ENCODE data around the gene SRBD1.

SRBD1 gene

GRCh38 chr2:45541450-45541849, 69.6 kb downstream of the SRBD1 start:
- DNase-seq (ENCODE audit: low read depth), result no peak
- TF ChIP-seq CTCF (IDR thresholded peaks at IDR 0.05; ENCODE audit: insufficient read depth, low read depth, low read length, missing control alignments), result no peak
- H3K4me3 ChIP-seq (ENCODE audit: low read depth, low read length), result no peak overlapping the region

DNA sequence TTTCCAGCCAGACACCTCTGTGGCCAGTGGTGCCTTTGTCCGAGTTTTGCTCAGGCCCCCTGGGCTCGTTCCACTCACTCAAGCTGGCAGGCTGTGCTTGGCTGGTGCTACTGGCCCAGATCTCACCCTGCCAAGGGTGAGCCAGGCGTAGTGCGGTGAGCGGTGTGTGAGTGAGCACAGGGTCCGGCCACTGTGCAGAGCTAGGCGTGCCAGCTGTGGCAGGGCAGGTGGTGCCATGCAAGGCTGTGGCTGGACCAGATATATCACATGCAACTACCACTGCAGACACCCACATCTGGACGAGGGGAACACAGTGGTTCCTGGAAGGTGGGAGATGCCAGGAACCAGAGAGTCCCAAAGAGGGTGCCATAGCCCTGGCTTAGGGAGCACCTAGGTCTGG, 70.1 kb downstream of the SRBD1 start:
- no peak for DNase-seq (ENCODE audit: low read depth)
- no peak for TF ChIP-seq CTCF (IDR thresholded peaks at IDR 0.05; ENCODE audit: insufficient read depth, low read depth, low read length, missing control alignments)

DNA sequence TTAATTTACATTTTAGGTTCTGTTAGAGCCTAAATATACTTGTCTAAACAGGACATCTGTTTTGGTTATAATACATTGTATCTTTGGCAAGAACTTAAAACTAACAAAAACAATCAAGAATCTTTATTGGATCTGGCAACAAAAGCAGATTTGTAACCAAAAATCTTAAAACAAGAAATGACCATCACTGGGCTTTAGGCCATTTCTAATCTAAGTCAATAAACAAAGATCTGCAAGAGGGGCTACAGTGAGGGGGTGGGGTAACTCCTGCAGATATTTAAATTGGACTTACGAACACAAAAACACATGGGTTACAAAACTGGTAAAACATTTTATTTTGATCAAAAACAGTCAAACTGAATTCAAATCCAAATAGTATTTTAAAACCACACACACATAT, 77.3 kb downstream of the SRBD1 start:
- no peak for TF ChIP-seq CTCF (IDR thresholded peaks at IDR 0.05; ENCODE audit: insufficient read depth, low read depth, low read length, missing control alignments)
- DNase-seq (ENCODE audit: low read depth), result no peak
- H3K4me3 ChIP-seq (ENCODE audit: low read depth, low read length), result no peak overlapping the region

More for the DNA sequence above, 70.1 kb downstream of the SRBD1 start:
- H3K4me3 ChIP-seq (ENCODE audit: low read depth, low read length), result no peak overlapping the region

DNA sequence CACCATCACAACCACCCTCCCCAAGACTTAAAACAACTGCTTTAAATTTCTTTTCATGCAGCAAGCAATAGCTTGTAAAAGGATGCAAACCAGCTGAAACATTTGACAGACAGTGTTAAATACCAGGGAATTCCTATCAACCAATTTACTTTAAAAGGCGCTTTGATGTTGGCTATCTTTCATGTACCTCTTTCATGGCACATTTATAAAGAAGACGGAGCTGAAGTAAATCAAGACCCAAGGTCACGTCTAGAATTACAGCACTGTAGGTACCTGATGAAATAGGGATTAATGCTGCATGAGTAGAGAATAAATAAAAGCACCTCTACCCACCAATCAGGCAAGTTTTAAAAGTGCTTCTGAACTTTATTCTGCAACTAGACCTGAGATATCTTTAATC, 78.9 kb downstream of the SRBD1 start:
- no peak for TF ChIP-seq CTCF (IDR thresholded peaks at IDR 0.05; ENCODE audit: insufficient read depth, low read depth, low read length, missing control alignments)
- DNase-seq (ENCODE audit: low read depth), result no peak
- no peak overlapping the region for H3K4me3 ChIP-seq (ENCODE audit: low read depth, low read length)

- TF ChIP-seq CTCF (IDR thresholded peaks at IDR 0.05; ENCODE audit: insufficient read depth, low read depth, low read length, missing control alignments), result no peak
- DNase-seq (ENCODE audit: low read depth), result no peak
- H3K4me3 ChIP-seq (ENCODE audit: low read depth, low read length), result no peak overlapping the region
Measured at GRCh38 chr2:45524016-45524415, 87.1 kb downstream of the SRBD1 start.

DNA sequence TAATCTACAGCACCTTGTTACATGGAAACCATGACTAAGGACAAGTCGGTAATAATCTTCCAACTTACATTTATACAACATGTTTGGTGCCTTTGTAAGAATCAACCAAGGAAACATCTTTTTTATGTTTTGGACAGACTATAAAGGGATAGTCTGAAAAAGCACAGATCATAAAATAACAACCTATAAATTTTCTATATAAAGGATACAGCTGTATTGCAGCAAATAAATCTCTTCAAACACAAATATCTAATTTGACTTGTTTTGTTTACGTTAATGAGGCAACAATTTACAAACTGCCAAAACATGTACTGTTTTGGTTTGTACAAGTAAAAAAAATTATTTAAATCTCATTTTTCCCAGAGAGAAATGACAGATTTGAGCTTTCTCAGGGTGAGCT, 92.5 kb downstream of the SRBD1 start:
- no peak for DNase-seq (ENCODE audit: low read depth)
- no peak for TF ChIP-seq CTCF (IDR thresholded peaks at IDR 0.05; ENCODE audit: insufficient read depth, low read depth, low read length, missing control alignments)

GRCh38 chr2:45510701-45511420, 100.2 kb downstream of the SRBD1 start:
- no peak overlapping the region for H3K4me3 ChIP-seq (ENCODE audit: low read depth, low read length)
- no peak for TF ChIP-seq CTCF (IDR thresholded peaks at IDR 0.05; ENCODE audit: insufficient read depth, low read depth, low read length, missing control alignments)
- no peak for DNase-seq (ENCODE audit: low read depth)

More for the DNA sequence above, 92.5 kb downstream of the SRBD1 start:
- H3K4me3 ChIP-seq (ENCODE audit: low read depth, low read length), result no peak overlapping the region

Measured in GM12865 (cell line).